Upper lobe of left lung (tissue), 4 donors: ENCODE measurements around the gene RAD23B.

Source experiments
- EP300 ChIP-seq, 4 donors: sonication (generic); formaldehyde crosslinking; IDR thresholded peaks; one replicate each; pipeline ENCODE4 v1.5.1; 2017; ENCODE audit warnings: antibody characterized with exemption in 4 of 4, control low read depth in 2 of 4
- POLR2A ChIP-seq, 4 donors: fragments of 450-650 bp; IDR thresholded peaks; one replicate each; pipeline ENCODE4 v1.5.1; 2016 to 2017; ENCODE audit warnings: antibody characterized with exemption in 4 of 4, mild to moderate bottlenecking in 2 of 4
- TF ChIP-seq, protein P1 (sequence below), 6 experiments: fragments of 450-650 bp in 4 of 6; fragments of 200-600 bp in 2 of 6; sonication (generic) in 2 of 6; IDR thresholded peaks; one replicate each; pipeline ENCODE4 v1.5.1; 2016 to 2019; ENCODE audit warnings: antibody characterized with exemption in 6 of 6

DNA sequence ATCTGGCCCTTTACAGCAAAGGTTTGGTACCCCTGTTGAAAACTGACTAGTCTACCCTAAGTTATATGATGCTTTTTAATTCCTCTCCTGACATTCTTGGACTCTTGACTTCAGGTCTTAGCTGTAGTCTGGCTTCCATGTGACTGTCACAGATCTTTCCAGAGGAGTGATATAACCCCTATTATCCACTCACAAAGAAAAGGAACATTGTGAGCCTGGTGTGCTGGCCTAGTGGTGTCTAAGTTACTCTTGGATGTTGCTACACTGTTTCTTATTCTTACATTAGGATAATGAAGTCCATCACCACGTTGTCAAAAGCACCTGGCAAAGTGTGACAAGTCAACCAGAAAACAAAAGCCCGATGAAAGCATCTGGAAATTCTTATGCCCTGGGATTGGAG, 49.8 kb downstream of the RAD23B start:
- TF ChIP-seq, protein P1, sequence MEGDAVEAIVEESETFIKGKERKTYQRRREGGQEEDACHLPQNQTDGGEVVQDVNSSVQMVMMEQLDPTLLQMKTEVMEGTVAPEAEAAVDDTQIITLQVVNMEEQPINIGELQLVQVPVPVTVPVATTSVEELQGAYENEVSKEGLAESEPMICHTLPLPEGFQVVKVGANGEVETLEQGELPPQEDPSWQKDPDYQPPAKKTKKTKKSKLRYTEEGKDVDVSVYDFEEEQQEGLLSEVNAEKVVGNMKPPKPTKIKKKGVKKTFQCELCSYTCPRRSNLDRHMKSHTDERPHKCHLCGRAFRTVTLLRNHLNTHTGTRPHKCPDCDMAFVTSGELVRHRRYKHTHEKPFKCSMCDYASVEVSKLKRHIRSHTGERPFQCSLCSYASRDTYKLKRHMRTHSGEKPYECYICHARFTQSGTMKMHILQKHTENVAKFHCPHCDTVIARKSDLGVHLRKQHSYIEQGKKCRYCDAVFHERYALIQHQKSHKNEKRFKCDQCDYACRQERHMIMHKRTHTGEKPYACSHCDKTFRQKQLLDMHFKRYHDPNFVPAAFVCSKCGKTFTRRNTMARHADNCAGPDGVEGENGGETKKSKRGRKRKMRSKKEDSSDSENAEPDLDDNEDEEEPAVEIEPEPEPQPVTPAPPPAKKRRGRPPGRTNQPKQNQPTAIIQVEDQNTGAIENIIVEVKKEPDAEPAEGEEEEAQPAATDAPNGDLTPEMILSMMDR (IDR thresholded peaks at IDR 0.05) = no peak
- TF ChIP-seq POLR2A (IDR thresholded peaks at IDR 0.05) = no peak
- TF ChIP-seq EP300 (IDR thresholded peaks at IDR 0.05) = no peak
